K562 (cell line): ENCODE data around the gene MPC1. TPM values are rescaled to one million over a fixed set of nuclear protein-coding genes. Genes with fewer than 3 reads are reported as not detected.

Experiments
- ARID3B ChIP-seq: fragments of 250-450 bp; sonication (Bioruptor Pico); IDR thresholded peaks from 2 replicates; pipeline ENCODE4 v1.4.0; 2020; ENCODE audit warnings: borderline replicate concordance
- CC2D1A ChIP-seq: fragments of 450-650 bp; IDR thresholded peaks from 2 replicates; pipeline ENCODE4 v1.6.1; 2017; ENCODE audit warnings: mild to moderate bottlenecking
- CREB3 ChIP-seq: fragments of 450-650 bp; conservative IDR thresholded peaks from 2 replicates; pipeline ENCODE4 v1.6.1; 2016; ENCODE audit warnings: missing genetic modification characterization, low read depth, mild to moderate bottlenecking, missing compliant biosample characterization, moderate library complexity
- EP400 ChIP-seq: fragments of 450-650 bp; IDR thresholded peaks from 2 replicates; pipeline ENCODE4 v1.6.1; 2017; ENCODE audit warnings: antibody characterized with exemption, mild to moderate bottlenecking, moderate library complexity
- ESRRB ChIP-seq: fragments of 250-450 bp; sonication (Bioruptor Pico); IDR thresholded peaks from 2 replicates; pipeline ENCODE4 v1.5.0; 2020; ENCODE audit warnings: mild to moderate bottlenecking, moderate library complexity, borderline replicate concordance
- HMGN3 ChIP-seq: IDR thresholded peaks from 2 replicates; pipeline ENCODE4 v1.6.1; 2011; ENCODE audit warnings: borderline replicate concordance, low read depth, mild to moderate bottlenecking, mixed read lengths, low read length; ENCODE audit not compliant: insufficient read length; ENCODE audit errors: extremely low read depth
- NFIX ChIP-seq: fragments of 250-450 bp; sonication (Bioruptor Pico); IDR thresholded peaks from 2 replicates; pipeline ENCODE4 v1.4.0; 2020; ENCODE audit warnings: low read depth, mild to moderate bottlenecking, moderate library complexity
- RBFOX2 ChIP-seq: fragments of 200-400 bp; formaldehyde crosslinking; IDR thresholded peaks from 2 replicates; pipeline ENCODE4 v1.6.1; 2017; ENCODE audit warnings: low read depth, mild to moderate bottlenecking, low read length, moderate library complexity
- RBM14 ChIP-seq: fragments of 200-400 bp; formaldehyde crosslinking; IDR thresholded peaks from 2 replicates; pipeline ENCODE4 v1.6.1; 2018; ENCODE audit warnings: low read depth, mild to moderate bottlenecking, low read length, moderate library complexity, borderline replicate concordance; ENCODE audit not compliant: insufficient read depth
- TAF15 ChIP-seq: fragments of 200-400 bp; formaldehyde crosslinking; IDR thresholded peaks from 2 replicates; pipeline ENCODE4 v1.6.1; 2017; ENCODE audit warnings: mild to moderate bottlenecking, low read depth, low read length, moderate library complexity
- YY1 ChIP-seq, 3 experiments: IDR thresholded peaks; 2 replicates each; pipeline ENCODE4 v1.6.1; 2011; ENCODE audit warnings: low read length in 2 of 3, mild to moderate bottlenecking in 2 of 3, moderate library complexity in 2 of 3, borderline replicate concordance in 1 of 3, control low read depth in 1 of 3, low read depth in 1 of 3; ENCODE audit not compliant: insufficient read depth in 3 of 3, insufficient replicate concordance in 2 of 3, control insufficient read depth in 1 of 3, insufficient read length in 1 of 3; ENCODE audit errors: extremely low read depth in 1 of 3
- ZEB2 ChIP-seq: fragments of 450-650 bp; IDR thresholded peaks from 2 replicates; pipeline ENCODE4 v1.6.1; 2016
- ZKSCAN8 ChIP-seq: fragments of 200-800 bp; sonication (Bioruptor generic); IDR thresholded peaks from 2 replicates; pipeline ENCODE4 v1.6.1; 2016; ENCODE audit warnings: missing genetic modification characterization, missing compliant biosample characterization
- ZNF134 ChIP-seq: fragments of 250-450 bp; sonication (Bioruptor Pico); conservative IDR thresholded peaks from 2 replicates; pipeline ENCODE4 v1.4.0; 2020
- ZNF217 ChIP-seq: sonication (generic); formaldehyde crosslinking; IDR thresholded peaks from 2 replicates; pipeline ENCODE4 v1.8.0; 2022; ENCODE audit warnings: mild to moderate bottlenecking, missing genetic modification reagents
- ZNF395 ChIP-seq: fragments of 200-800 bp; sonication (Bioruptor generic); IDR thresholded peaks from 2 replicates; pipeline ENCODE4 v1.6.1; 2017; ENCODE audit warnings: missing genetic modification characterization, missing compliant biosample characterization
- polyA plus RNA-seq, 8 experiments: library from polyadenylated mRNA; depleted of rRNA in 4 of 8; stranded (reverse) in 5 of 8; unstranded in 3 of 8; fragments of >200 nt; fragmentation: Nextera tagmentation in 2 of 8; fragmentation: Illumina TruSeq in 1 of 8; extraction: Ambion mirVana in 2 of 8; extraction: Trizol in 1 of 8; gene quantifications; 2 replicates each; pipeline versions ENCODE4 v1.2.1 to v1.2.3, GENCODE V29; 2011 to 2014; ENCODE audit warnings: inconsistent platforms in 1 of 8, missing spikeins in 1 of 8
- total RNA-seq, 7 experiments: library from RNA; depleted of rRNA in 6 of 7; stranded (reverse); fragments of >200 nt in 6 of 7; fragmentation: Illumina TruSeq in 2 of 7; extraction: Trizol in 2 of 7; gene quantifications; 2 replicates each; pipeline versions ENCODE4 v1.2.1 to v1.2.3, GENCODE V29; 2011 to 2021; ENCODE audit warnings: low replicate concordance in 1 of 7
- TF ChIP-seq, protein P1 (sequence below), 2 experiments: IDR thresholded peaks; 2 replicates each; pipeline ENCODE4 v1.6.1; 2012; ENCODE audit warnings: improper control_type of control experiment in 2 of 2, low read depth in 2 of 2, low read length in 2 of 2, borderline replicate concordance in 1 of 2
- TF ChIP-seq, protein P2 (sequence below): sonication (generic); formaldehyde crosslinking; IDR thresholded peaks from 2 replicates; pipeline ENCODE4 v1.5.0; 2020; ENCODE audit warnings: missing genetic modification reagents

MPC1 gene
- total and polyA plus RNA-seq, 9 of the 15 experiments (the other 6 are each of a cell fraction or from before 2014, with no cell fraction given) = 78.6 to 185 (median 138) TPM

GRCh38 chr6:166342349-166343149, 40.2 kb downstream of the MPC1 start, which contains the start of gene SFT2D1 (continued):
- TF ChIP-seq ZNF395 (CRISPR knock-in tag) (no peak), ESRRB (CRISPR knock-in tag) (no peak), HMGN3 (peak; percentile 62), RBM14 (no peak), ZNF217 (no peak), ZEB2 (no peak), CC2D1A (no peak), CREB3 (tag) (no peak), ARID3B (CRISPR knock-in tag) (no peak), ZKSCAN8 (CRISPR knock-in tag) (no peak), EP400 (peak; percentile 91), YY1 (IDR thresholded peaks at IDR 0.05; ENCODE audit: borderline replicate concordance in 1 of 3, control insufficient read depth in 1 of 3, extremely low read depth in 1 of 3, insufficient read depth in 3 of 3, insufficient read length in 1 of 3, insufficient replicate concordance in 2 of 3, low read depth in 1 of 3, low read length in 2 of 3) (peak in 1 of 3 experiments; percentile 71), TAF15 (no peak), NFIX (CRISPR knock-in tag) (no peak; the same call in 1 of the 2 replicates), RBFOX2 (peak; percentile 100), ZNF134 (CRISPR knock-in tag) (no peak)
- TF ChIP-seq, protein P1, sequence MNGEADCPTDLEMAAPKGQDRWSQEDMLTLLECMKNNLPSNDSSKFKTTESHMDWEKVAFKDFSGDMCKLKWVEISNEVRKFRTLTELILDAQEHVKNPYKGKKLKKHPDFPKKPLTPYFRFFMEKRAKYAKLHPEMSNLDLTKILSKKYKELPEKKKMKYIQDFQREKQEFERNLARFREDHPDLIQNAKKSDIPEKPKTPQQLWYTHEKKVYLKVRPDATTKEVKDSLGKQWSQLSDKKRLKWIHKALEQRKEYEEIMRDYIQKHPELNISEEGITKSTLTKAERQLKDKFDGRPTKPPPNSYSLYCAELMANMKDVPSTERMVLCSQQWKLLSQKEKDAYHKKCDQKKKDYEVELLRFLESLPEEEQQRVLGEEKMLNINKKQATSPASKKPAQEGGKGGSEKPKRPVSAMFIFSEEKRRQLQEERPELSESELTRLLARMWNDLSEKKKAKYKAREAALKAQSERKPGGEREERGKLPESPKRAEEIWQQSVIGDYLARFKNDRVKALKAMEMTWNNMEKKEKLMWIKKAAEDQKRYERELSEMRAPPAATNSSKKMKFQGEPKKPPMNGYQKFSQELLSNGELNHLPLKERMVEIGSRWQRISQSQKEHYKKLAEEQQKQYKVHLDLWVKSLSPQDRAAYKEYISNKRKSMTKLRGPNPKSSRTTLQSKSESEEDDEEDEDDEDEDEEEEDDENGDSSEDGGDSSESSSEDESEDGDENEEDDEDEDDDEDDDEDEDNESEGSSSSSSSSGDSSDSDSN (IDR thresholded peaks at IDR 0.05; ENCODE audit: borderline replicate concordance in 1 of 2, low read depth in 2 of 2, low read length in 2 of 2) = peak; percentile 17 to 37; a peak in 1 of 4 replicates
- TF ChIP-seq, protein P2, sequence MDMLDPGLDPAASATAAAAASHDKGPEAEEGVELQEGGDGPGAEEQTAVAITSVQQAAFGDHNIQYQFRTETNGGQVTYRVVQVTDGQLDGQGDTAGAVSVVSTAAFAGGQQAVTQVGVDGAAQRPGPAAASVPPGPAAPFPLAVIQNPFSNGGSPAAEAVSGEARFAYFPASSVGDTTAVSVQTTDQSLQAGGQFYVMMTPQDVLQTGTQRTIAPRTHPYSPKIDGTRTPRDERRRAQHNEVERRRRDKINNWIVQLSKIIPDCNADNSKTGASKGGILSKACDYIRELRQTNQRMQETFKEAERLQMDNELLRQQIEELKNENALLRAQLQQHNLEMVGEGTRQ (CRISPR knock-in tag) = no peak
